Astrocyte (in vitro differentiated cells and primary cell): ENCODE measurements around the gene IRX5. TPM values are rescaled to one million over a fixed set of nuclear protein-coding genes. Genes with fewer than 3 reads are reported as not detected.
A peak's percentile ranks its signal among the peaks of the same experiment; 100 is the strongest.

ENCODE experiments used
- DNase-seq: peaks from one replicate; pipeline ENCODE4 v3.0.0-alpha.2; 2010; ENCODE audit warnings: low read depth
- FAIRE-seq: peaks from 2 replicates; lab custom pipeline; 2011; peaks lifted over from hg19 to GRCh38; lab: Jason Lieb, UNC
- H2AFZ ChIP-seq: 2 replicates; pipeline ENCODE4 v1.6.0; 2012; ENCODE audit warnings: low read depth, low read length, inconsistent platforms
- H3K27ac ChIP-seq: 2 replicates; pipeline ENCODE4 v1.5.1; 2011; ENCODE audit warnings: low read depth, low read length, inconsistent platforms
- H3K27me3 ChIP-seq: 2 replicates; pipeline ENCODE4 v1.6.0; 2011; ENCODE audit warnings: low read length, inconsistent platforms; ENCODE audit not compliant: insufficient read depth
- H3K36me3 ChIP-seq: 2 replicates; pipeline ENCODE4 v1.5.1; 2011; ENCODE audit warnings: low read length, inconsistent platforms; ENCODE audit not compliant: insufficient read depth
- H3K4me1 ChIP-seq: 2 replicates; pipeline ENCODE4 v1.5.1; 2011; ENCODE audit warnings: low read length, inconsistent platforms; ENCODE audit not compliant: insufficient read depth
- H3K4me2 ChIP-seq: 2 replicates; pipeline ENCODE4 v1.6.0; 2012; ENCODE audit warnings: low read length, inconsistent platforms
- H3K4me3 ChIP-seq: 2 replicates; pipeline ENCODE4 v1.5.1; 2011; ENCODE audit warnings: low read depth, mild to moderate bottlenecking, low read length, inconsistent platforms; ENCODE audit not compliant: insufficient read depth
- H3K79me2 ChIP-seq: 2 replicates; pipeline ENCODE4 v1.6.0; 2012; ENCODE audit warnings: mild to moderate bottlenecking, low read length, inconsistent platforms; ENCODE audit not compliant: insufficient read depth
- H3K9ac ChIP-seq: 2 replicates; pipeline ENCODE4 v1.6.0; 2012; ENCODE audit warnings: mild to moderate bottlenecking, low read length, inconsistent platforms
- H3K9me3 ChIP-seq: 2 replicates; pipeline ENCODE4 v1.5.1; 2012; ENCODE audit warnings: low read depth, mild to moderate bottlenecking, low read length, inconsistent platforms; ENCODE audit not compliant: insufficient read depth
- H4K20me1 ChIP-seq: 2 replicates; pipeline ENCODE4 v1.6.0; 2012; ENCODE audit warnings: low read length, inconsistent platforms; ENCODE audit not compliant: insufficient read depth
- H3K27ac Mint-ChIP-seq: one replicate; pipeline ENCODE4 v1.8.0; 2021; ENCODE audit warnings: mild to moderate bottlenecking, mixed read lengths; ENCODE audit not compliant: unreplicated experiment
- H3K27me3 Mint-ChIP-seq: one replicate; pipeline ENCODE4 v1.8.0; 2021; ENCODE audit warnings: low read depth, mixed read lengths; ENCODE audit not compliant: unreplicated experiment
- H3K36me3 Mint-ChIP-seq: one replicate; pipeline ENCODE4 v1.8.0; 2021; ENCODE audit warnings: low read depth, mixed read lengths; ENCODE audit not compliant: unreplicated experiment
- H3K4me1 Mint-ChIP-seq: one replicate; pipeline ENCODE4 v1.8.0; 2021; ENCODE audit warnings: low read depth, mixed read lengths; ENCODE audit not compliant: unreplicated experiment
- H3K4me3 Mint-ChIP-seq: one replicate; pipeline ENCODE4 v1.8.0; 2021; ENCODE audit warnings: mild to moderate bottlenecking, moderate library complexity, mixed read lengths; ENCODE audit not compliant: unreplicated experiment
- H3K9me3 Mint-ChIP-seq: one replicate; pipeline ENCODE4 v1.8.0; 2021; ENCODE audit warnings: mild to moderate bottlenecking, mixed read lengths; ENCODE audit not compliant: unreplicated experiment
- EZH2 ChIP-seq: IDR thresholded peaks from 2 replicates; pipeline ENCODE4 v1.6.1; 2012; ENCODE audit warnings: mild to moderate bottlenecking, low read length, inconsistent platforms; ENCODE audit not compliant: insufficient read depth
- total RNA-seq: library from RNA; stranded (reverse); gene quantifications from 2 replicates; pipeline ENCODE4 v1.2.1, GENCODE V29; 2021
- TF ChIP-seq, protein P1 (sequence below): IDR thresholded peaks from 2 replicates; pipeline ENCODE4 v1.5.1; 2011; ENCODE audit warnings: low read depth, mild to moderate bottlenecking, inconsistent platforms, low read length, moderate library complexity; ENCODE audit not compliant: insufficient read depth

IRX5 gene
- total RNA-seq, 1 donor from 2014 or later: 0.57 TPM

DNA sequence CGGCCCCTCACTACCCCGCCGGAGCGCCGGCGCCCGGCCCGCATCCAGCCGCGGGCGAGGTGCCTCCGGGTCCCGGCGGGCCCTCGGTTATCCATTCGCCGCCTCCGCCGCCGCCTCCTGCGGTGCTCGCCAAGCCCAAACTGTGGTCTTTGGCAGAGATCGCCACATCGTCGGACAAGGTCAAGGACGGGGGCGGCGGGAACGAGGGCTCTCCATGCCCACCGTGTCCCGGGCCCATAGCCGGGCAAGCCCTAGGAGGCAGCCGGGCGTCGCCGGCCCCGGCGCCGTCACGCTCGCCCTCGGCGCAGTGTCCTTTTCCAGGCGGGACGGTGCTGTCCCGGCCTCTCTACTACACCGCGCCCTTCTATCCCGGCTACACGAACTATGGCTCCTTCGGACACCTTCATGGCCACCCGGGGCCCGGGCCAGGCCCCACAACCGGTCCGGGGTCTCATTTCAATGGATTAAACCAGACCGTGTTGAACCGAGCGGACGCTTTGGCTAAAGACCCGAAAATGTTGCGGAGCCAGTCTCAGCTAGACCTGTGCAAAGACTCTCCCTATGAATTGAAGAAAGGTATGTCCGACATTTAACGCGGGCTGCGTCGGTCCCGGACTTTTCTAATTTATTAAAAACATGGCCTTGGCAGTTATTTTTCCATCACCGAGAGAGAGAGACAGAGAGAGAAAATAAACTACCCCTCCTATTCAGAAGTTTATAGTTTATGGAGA is 2.8 kb downstream of the IRX5 start:
- H3K4me3 ChIP-seq: peak overlapping the region; percentile 50
- H3K9me3 ChIP-seq: no peaks in the 10 kb centered on the region
- peaks cover 45% of the 10 kb centered on the region for H4K20me1 ChIP-seq
- FAIRE-seq: no peak
- Mint-ChIP-seq H3K36me3 (no peaks in the 10 kb centered on the region), H3K9me3 (peaks cover 15% of the 10 kb centered on the region), H3K27ac (peak overlapping the region; percentile 53), H3K27me3 (peaks cover 49% of the 10 kb centered on the region), H3K4me1 (no peaks in the 10 kb centered on the region), H3K4me3 (no peak overlapping the region)
- peak; percentile 22 for DNase-seq
- H3K27me3 ChIP-seq: peaks cover 45% of the 10 kb centered on the region
- peaks cover 65% of the 10 kb centered on the region for H3K79me2 ChIP-seq
- H3K36me3 ChIP-seq: no peaks in the 10 kb centered on the region
- H3K4me2 ChIP-seq: peak overlapping the region; percentile 99
- peak overlapping the region; percentile 40 for H3K27ac ChIP-seq
- H3K4me1 ChIP-seq: peaks cover 23% of the 10 kb centered on the region
- no peak overlapping the region for H2AFZ ChIP-seq
- peak overlapping the region; percentile 74 for H3K9ac ChIP-seq
- TF ChIP-seq, protein P1, sequence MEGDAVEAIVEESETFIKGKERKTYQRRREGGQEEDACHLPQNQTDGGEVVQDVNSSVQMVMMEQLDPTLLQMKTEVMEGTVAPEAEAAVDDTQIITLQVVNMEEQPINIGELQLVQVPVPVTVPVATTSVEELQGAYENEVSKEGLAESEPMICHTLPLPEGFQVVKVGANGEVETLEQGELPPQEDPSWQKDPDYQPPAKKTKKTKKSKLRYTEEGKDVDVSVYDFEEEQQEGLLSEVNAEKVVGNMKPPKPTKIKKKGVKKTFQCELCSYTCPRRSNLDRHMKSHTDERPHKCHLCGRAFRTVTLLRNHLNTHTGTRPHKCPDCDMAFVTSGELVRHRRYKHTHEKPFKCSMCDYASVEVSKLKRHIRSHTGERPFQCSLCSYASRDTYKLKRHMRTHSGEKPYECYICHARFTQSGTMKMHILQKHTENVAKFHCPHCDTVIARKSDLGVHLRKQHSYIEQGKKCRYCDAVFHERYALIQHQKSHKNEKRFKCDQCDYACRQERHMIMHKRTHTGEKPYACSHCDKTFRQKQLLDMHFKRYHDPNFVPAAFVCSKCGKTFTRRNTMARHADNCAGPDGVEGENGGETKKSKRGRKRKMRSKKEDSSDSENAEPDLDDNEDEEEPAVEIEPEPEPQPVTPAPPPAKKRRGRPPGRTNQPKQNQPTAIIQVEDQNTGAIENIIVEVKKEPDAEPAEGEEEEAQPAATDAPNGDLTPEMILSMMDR: no peak
- peak; percentile 26 for TF ChIP-seq EZH2

DNA sequence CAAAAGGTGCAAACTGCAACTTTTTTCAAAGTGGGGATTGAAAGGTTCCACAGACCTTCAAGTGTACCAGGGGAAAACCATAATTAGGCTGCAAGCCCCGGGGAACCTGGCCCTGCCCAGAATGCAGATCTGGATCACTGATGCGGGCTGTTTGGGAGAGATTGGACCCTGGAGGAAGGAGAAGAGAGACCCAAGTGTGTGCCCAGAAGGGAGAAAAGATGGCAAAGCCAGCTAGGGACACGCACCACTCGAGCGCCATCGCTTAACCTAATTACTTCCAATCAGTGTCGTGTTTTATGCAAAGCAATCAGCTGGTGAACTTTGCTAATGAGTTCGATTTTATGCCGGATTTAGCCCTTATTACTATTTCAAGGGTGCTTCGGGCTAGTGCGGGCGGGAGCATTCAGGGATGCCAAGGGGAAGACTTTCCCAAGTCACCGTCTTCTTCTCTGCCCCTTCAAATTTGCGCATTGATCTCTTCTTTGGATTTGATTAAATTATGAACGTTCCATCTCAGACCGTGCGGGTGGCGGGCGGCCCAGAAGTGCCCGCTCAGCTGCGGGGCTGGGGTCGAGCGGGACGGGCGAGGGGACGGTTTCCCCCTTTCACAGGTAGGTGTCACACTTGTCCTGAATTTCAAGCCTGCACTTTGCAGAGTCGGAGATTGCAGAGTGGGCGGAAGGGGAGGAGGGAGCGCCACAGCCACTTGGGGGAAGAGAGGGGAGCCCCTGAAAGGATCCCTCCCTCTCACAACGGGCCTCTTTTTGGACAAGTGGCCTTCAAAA is 4.0 kb downstream of the IRX5 start:
- Histone ChIP-seq H2AFZ (no peak overlapping the region), H3K27me3 (peaks cover 55% of the 10 kb centered on the region), H3K4me3 (peak overlapping the region; percentile 51), H3K36me3 (no peaks in the 10 kb centered on the region), H3K9ac (peak overlapping the region; percentile 56), H3K4me2 (peak overlapping the region; percentile 99), H3K79me2 (peaks cover 66% of the 10 kb centered on the region), H3K4me1 (peaks cover 20% of the 10 kb centered on the region), H4K20me1 (peaks cover 49% of the 10 kb centered on the region), H3K27ac (peak overlapping the region; percentile 19), H3K9me3 (no peaks in the 10 kb centered on the region)
- Mint-ChIP-seq H3K9me3 (peaks cover 15% of the 10 kb centered on the region), H3K36me3 (no peaks in the 10 kb centered on the region), H3K4me3 (peak overlapping the region; percentile 57), H3K27me3 (peaks cover 61% of the 10 kb centered on the region), H3K4me1 (no peaks in the 10 kb centered on the region), H3K27ac (peak overlapping the region; percentile 41)
- TF ChIP-seq, protein P1: no peak
- TF ChIP-seq EZH2: no peak
- peak; percentile 46 for DNase-seq
- no peak for FAIRE-seq
